G401.6 (cell line): Measurements from ENCODE around the gene CILP2.

Source experiments
- FAIRE-seq: peaks from 2 replicates; lab custom pipeline; 2012; peaks lifted over from hg19 to GRCh38; lab: Jason Lieb, UNC

The CILP2 gene

GRCh38 chr19:19538061-19538784, at the start of gene CILP2:
Gene CILP2 (plus strand): TSS chr19:19538265. CDS start chr19:19538350, 85 bp downstream.
- no peak for FAIRE-seq

- peak; percentile 96 for FAIRE-seq
These were observed 49.0 kb upstream of the CILP2 start for GRCh38 chr19:19488875-19489690.

- no peak for FAIRE-seq
These were observed 48.3 kb upstream of the CILP2 start for GRCh38 chr19:19489804-19490204.

- FAIRE-seq: peak; percentile 95
These were observed 47.7 kb upstream of the CILP2 start for GRCh38 chr19:19490214-19490968.

GRCh38 chr19:19491321-19492025, 46.6 kb upstream of the CILP2 start:
- no peak for FAIRE-seq

GRCh38 chr19:19492026-19492610, 45.9 kb upstream of the CILP2 start:
- FAIRE-seq: no peak

- FAIRE-seq: no peak
These were observed 44.1 kb upstream of the CILP2 start for GRCh38 chr19:19493841-19494546.

- FAIRE-seq: no peak
These were observed 42.2 kb upstream of the CILP2 start for GRCh38 chr19:19495614-19496603.

GRCh38 chr19:19498255-19498991, 39.6 kb upstream of the CILP2 start:
- FAIRE-seq: no peak

GRCh38 chr19:19499272-19499995, 38.6 kb upstream of the CILP2 start:
- no peak for FAIRE-seq

- FAIRE-seq: no peak
These were observed 37.0 kb upstream of the CILP2 start for GRCh38 chr19:19500975-19501644.

GRCh38 chr19:19501798-19502197, 36.3 kb upstream of the CILP2 start:
- FAIRE-seq: no peak

GRCh38 chr19:19502281-19502680, 35.8 kb upstream of the CILP2 start:
- no peak for FAIRE-seq

- no peak for FAIRE-seq
These were observed 35.1 kb upstream of the CILP2 start for GRCh38 chr19:19502808-19503602.

GRCh38 chr19:19504754-19505668, 33.1 kb upstream of the CILP2 start:
- no peak for FAIRE-seq
